Gastrocnemius medialis (tissue), 4 donors: ENCODE data around the gene PRIMA1. TPM values are rescaled to one million over a fixed set of nuclear protein-coding genes. Genes with fewer than 3 reads are reported as not detected.

Experiments
- ATAC-seq, 2 donors: fragments of 150-250 bp; one replicate each; pipeline ENCODE4 v1.9.1; 2016
- DNase-seq, 2 donors: peaks; one replicate each; pipeline ENCODE4 v3.0.0-alpha.2; 2019
- H3K27ac ChIP-seq, 4 donors: fragments of 200-600 bp; sonication (generic); 1 replicate in 1 of 4; 2 replicates in 3 of 4; pipeline ENCODE4 v1.5.1; 2016 to 2018; ENCODE audit warnings: mild to moderate bottlenecking in 2 of 4, moderate library complexity in 1 of 4
- H3K27me3 ChIP-seq, 3 donors: fragments of 200-600 bp; sonication (generic) in 2 of 3; 1 replicate in 1 of 3; 2 replicates in 2 of 3; pipeline versions ENCODE4 v1.5.1 to v1.6.0; 2016 to 2019; ENCODE audit warnings: mild to moderate bottlenecking in 1 of 3, moderate library complexity in 1 of 3
- H3K36me3 ChIP-seq, 2 donors: fragments of 200-600 bp; sonication (generic) in 1 of 2; one replicate each; pipeline ENCODE4 v1.5.1; 2017 to 2018
- H3K4me1 ChIP-seq, 2 donors: fragments of 200-600 bp; sonication (generic) in 1 of 2; one replicate each; pipeline ENCODE4 v1.5.1; 2016 to 2017; ENCODE audit warnings: mild to moderate bottlenecking in 2 of 2
- H3K4me3 ChIP-seq, 4 donors: fragments of 200-600 bp; sonication (generic) in 3 of 4; 1 replicate in 1 of 4; 2 replicates in 3 of 4; pipeline ENCODE4 v1.5.1; 2016 to 2019; ENCODE audit warnings: mild to moderate bottlenecking in 2 of 4
- H3K9me3 ChIP-seq, 3 donors: fragments of 200-600 bp; sonication (generic) in 2 of 3; 1 replicate in 1 of 3; 2 replicates in 2 of 3; pipeline ENCODE4 v1.5.1; 2016 to 2019
- POLR2A ChIP-seq, 2 donors: fragments of 450-650 bp; IDR thresholded peaks; one replicate each; pipeline ENCODE4 v1.6.1; 2017; ENCODE audit warnings: antibody characterized with exemption in 2 of 2, mild to moderate bottlenecking in 2 of 2, moderate library complexity in 2 of 2
- in situ Hi-C, 4 donors: fragments of 200-750 bp; cut with MboI; loops; one replicate each; pipeline versions ENCODE4 v1.15.0 to v1.8.0; 2017; ENCODE audit warnings: low sequenced_read_pairs in 4 of 4
- intact Hi-C: fragments of 100-400 bp; cut with DNase I; formaldehyde crosslinking; loops from one replicate; pipeline ENCODE4 v1.15.1; 2023; ENCODE audit warnings: low total_unique reads
- total RNA-seq, 4 donors: library from RNA; depleted of rRNA; stranded (reverse); fragments of >200 nt; gene quantifications; one replicate each; pipeline versions ENCODE4 v1.1.0 to v1.2.3, GENCODE V29; 2016
- TF ChIP-seq, protein P1 (sequence below), 5 experiments: fragments of 450-650 bp in 3 of 5; fragments of 200-600 bp in 2 of 5; sonication (generic) in 2 of 5; IDR thresholded peaks in 4 of 5; conservative IDR thresholded peaks in 1 of 5; 1 replicate in 4 of 5; 2 replicates in 1 of 5; pipeline ENCODE4 v1.5.1; 2016 to 2019; ENCODE audit warnings: antibody characterized with exemption in 5 of 5, mild to moderate bottlenecking in 3 of 5, moderate library complexity in 3 of 5

PRIMA1 gene
- total RNA-seq, 4 donors from 2014 or later, result 0.09 to 1.0 (median 0.16) TPM; not detected in 1

DNA sequence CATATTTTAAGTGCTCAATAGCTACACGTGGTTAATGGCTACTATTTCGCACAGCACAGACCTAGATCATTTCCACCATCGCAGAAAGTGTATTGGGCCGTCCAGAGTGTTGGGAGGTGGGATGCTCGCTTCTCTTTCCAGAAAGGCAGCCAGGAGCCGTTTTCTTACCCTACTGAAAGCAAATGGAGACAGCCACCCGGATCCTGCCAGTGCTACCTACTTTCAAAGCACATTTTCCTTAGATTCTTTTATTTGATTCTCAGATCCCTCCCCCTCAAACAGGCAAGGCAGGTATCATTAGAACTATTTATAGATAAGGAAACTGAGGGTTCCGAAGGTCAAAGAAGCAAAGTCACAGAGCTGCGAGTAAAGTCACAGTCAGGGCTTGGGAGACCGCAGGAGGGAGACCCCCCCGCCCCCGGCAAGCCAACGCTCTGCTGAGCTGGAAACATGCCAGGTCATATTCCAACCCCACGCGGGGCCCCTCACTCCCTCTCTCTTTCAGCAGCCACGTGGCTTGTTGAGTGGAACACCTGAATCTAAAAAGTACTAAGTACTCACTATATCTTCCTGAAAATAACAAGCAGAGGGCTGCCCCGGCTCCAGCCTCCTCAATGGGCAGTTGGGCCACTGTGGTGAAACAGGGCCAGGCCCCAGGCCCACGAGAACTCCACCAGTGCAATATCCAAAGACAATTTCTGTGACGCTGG lies 36.2 kb downstream of the PRIMA1 start:
- Histone ChIP-seq H3K9me3 (no peaks in the 10 kb centered on the region), H3K27ac (no peak overlapping the region), H3K4me3 (no peak overlapping the region), H3K27me3 (no peaks in the 10 kb centered on the region), H3K36me3 (no peaks in the 10 kb centered on the region), H3K4me1 (no peaks in the 10 kb centered on the region)
- no peak for DNase-seq
- no peak for TF ChIP-seq POLR2A (IDR thresholded peaks at IDR 0.05)
- TF ChIP-seq, protein P1, sequence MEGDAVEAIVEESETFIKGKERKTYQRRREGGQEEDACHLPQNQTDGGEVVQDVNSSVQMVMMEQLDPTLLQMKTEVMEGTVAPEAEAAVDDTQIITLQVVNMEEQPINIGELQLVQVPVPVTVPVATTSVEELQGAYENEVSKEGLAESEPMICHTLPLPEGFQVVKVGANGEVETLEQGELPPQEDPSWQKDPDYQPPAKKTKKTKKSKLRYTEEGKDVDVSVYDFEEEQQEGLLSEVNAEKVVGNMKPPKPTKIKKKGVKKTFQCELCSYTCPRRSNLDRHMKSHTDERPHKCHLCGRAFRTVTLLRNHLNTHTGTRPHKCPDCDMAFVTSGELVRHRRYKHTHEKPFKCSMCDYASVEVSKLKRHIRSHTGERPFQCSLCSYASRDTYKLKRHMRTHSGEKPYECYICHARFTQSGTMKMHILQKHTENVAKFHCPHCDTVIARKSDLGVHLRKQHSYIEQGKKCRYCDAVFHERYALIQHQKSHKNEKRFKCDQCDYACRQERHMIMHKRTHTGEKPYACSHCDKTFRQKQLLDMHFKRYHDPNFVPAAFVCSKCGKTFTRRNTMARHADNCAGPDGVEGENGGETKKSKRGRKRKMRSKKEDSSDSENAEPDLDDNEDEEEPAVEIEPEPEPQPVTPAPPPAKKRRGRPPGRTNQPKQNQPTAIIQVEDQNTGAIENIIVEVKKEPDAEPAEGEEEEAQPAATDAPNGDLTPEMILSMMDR (IDR thresholded peaks at IDR 0.05 in 4 of 5, conservative IDR thresholded peaks at IDR 0.05 in 1 of 5), result no peak
- in situ Hi-C loops (no loop called here), intact Hi-C loops (no loop called here)
- ATAC-seq, result no peak

DNA sequence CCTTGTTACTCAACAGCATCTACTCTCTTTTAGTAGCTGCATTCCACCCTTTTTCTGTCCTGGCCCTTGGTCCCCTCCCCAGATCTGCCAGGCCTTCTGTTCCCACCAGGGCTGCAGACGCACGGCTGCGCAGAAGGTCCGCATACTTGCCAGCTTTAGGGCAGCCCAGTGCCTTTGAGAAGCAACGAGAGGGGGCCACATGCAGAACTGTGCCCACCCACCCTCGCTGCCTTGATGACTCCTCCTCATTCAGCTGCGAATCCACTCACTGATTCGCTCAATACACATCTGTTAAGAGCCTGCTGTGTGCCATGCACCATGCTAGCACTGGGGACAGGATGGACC lies 39.2 kb downstream of the PRIMA1 start:
- H3K9me3 ChIP-seq, result no peaks in the 10 kb centered on the region
- no peaks in the 10 kb centered on the region for H3K4me1 ChIP-seq
- no peak overlapping the region for H3K27ac ChIP-seq
- H3K4me3 ChIP-seq, result no peak overlapping the region
- no peak for DNase-seq
- no peaks in the 10 kb centered on the region for H3K36me3 ChIP-seq
- H3K27me3 ChIP-seq, result no peaks in the 10 kb centered on the region
- in situ Hi-C loops, result no loop called here
- intact Hi-C loops, result no loop called here
- TF ChIP-seq, protein P1 (IDR thresholded peaks at IDR 0.05 in 4 of 5, conservative IDR thresholded peaks at IDR 0.05 in 1 of 5), result no peak
- TF ChIP-seq POLR2A (IDR thresholded peaks at IDR 0.05), result no peak
- no peak for ATAC-seq

DNA sequence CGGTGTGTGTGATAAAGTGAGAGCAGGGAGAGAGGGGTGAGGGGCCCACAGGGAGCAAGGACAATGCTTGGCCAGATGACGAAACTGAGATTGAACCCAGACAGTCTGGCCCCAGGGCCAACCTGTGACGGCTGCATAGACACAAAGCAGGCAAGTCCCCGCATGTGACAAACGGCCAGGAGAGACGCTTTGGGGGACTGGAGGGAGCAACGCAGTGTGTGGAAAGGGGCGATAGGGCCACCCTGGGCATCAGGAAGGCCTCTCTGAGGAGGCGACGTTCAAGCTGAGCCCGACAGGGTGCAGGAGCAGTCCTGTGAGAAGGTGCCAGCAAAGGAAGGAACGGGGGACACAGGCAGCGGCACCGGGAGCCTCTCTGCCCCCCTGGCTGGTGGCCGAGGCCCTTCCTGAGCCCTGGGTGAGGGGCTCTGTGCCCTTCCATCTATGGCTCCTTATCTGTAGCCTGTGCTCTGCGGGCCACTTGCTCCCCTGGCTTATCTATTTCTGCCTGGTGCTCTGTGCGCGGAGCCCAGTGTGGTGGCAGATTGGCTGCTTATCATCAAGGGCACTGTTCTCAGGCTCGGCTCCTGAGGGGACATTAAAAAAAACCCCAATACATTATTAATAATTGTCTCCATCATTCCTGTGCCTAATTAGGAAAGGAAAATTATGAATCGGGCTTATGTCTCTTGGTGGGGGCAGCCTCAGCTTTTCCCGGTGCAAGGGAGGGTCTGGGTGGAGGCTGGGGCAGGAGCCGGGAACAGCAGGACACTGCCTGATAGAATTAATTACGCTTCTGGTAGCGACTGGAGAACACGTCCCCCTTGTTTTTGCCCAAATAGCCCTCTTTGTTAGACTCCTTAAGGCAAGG lies 39.8 kb downstream of the PRIMA1 start:
- in situ Hi-C loops, result no loop called here
- TF ChIP-seq POLR2A (IDR thresholded peaks at IDR 0.05), result no peak
- TF ChIP-seq, protein P1 (IDR thresholded peaks at IDR 0.05 in 4 of 5, conservative IDR thresholded peaks at IDR 0.05 in 1 of 5), result no peak
- Histone ChIP-seq H3K27me3 (no peaks in the 10 kb centered on the region), H3K27ac (no peak overlapping the region), H3K4me3 (no peak overlapping the region), H3K9me3 (no peaks in the 10 kb centered on the region), H3K36me3 (no peaks in the 10 kb centered on the region), H3K4me1 (no peaks in the 10 kb centered on the region)
- ATAC-seq, result no peak
- no peak for DNase-seq
- intact Hi-C loops, result no loop called here

DNA sequence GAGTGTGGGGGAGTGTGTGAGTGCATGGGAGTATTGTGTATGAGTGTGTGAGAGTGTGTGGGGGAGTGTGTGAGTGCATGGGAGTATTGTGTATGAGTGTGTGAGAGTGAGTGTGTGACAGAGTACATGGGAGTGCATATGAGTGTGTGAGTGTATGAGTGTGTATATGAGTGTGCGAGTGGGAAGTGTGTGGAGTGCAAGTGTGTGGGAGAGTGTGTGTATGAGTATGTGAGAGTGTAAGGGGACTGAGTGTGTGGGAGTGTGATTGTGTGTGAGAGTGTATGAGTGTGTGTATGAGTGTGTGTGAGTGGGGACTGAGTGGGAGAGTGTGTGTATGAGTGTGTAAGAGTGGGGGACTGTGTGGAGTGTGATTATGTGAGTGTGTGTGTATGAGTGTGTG lies 40.7 kb downstream of the PRIMA1 start:
- H3K9me3 ChIP-seq, result no peaks in the 10 kb centered on the region
- H3K27ac ChIP-seq, result no peak overlapping the region
- intact Hi-C loops (no loop called here), in situ Hi-C loops (no loop called here)
- no peaks in the 10 kb centered on the region for H3K36me3 ChIP-seq
- TF ChIP-seq POLR2A (IDR thresholded peaks at IDR 0.05), result no peak
- TF ChIP-seq, protein P1 (IDR thresholded peaks at IDR 0.05 in 4 of 5, conservative IDR thresholded peaks at IDR 0.05 in 1 of 5), result no peak
- H3K4me3 ChIP-seq, result no peak overlapping the region
- peaks cover 0 to 2% of the 10 kb centered on the region in 2 donors for H3K4me1 ChIP-seq
- ATAC-seq (no peak), DNase-seq (no peak)
- no peaks in the 10 kb centered on the region for H3K27me3 ChIP-seq
